ENCODE data around the gene BIK.

BIK gene

GRCh38 chr22:43116932-43117331 is 6.4 kb downstream of the BIK start:
- H3K36me3 ChIP-seq (ENCODE audit: insufficient read depth, low read length): no peaks in the 10 kb centered on the region
- no peak for ATAC-seq (ENCODE audit: insufficient read depth, low read depth)
- no peak overlapping the region for H3K9ac ChIP-seq (ENCODE audit: low read depth, low read length)
- H4K20me1 ChIP-seq (ENCODE audit: insufficient read depth, low read length): peaks cover 5% of the 10 kb centered on the region; the same call in 1 of the 2 replicates
- DNase-seq: no peak
- no peaks in the 10 kb centered on the region for H3K4me1 ChIP-seq (ENCODE audit: insufficient read depth, low read length)
- H2AFZ ChIP-seq (ENCODE audit: low read depth, low read length): no peak overlapping the region
- TF ChIP-seq CTCF (IDR thresholded peaks at IDR 0.05; ENCODE audit: borderline replicate concordance, extremely low read depth, low read length, poor library complexity, severe bottlenecking) (no peak), EZH2 (IDR thresholded peaks at IDR 0.05; ENCODE audit: borderline replicate concordance, low read depth, low read length, severe bottlenecking) (no peak)
- no peak overlapping the region for H3K4me2 ChIP-seq (ENCODE audit: insufficient read depth, low read length)
- H3K27ac ChIP-seq (ENCODE audit: low read length): no peak overlapping the region
- no peaks in the 10 kb centered on the region for H3K79me2 ChIP-seq (ENCODE audit: insufficient read depth, low read length)
- H3K4me3 ChIP-seq (ENCODE audit: low read depth in 1 of 2, low read length in 2 of 2): no peak overlapping the region
- H3K27me3 ChIP-seq (ENCODE audit: insufficient read depth, low read length, poor library complexity): peaks cover 15% of the 10 kb centered on the region
- H3K9me3 ChIP-seq (ENCODE audit: insufficient read depth, low read length, severe bottlenecking): no peaks in the 10 kb centered on the region

GRCh38 chr22:43118024-43118849 is 7.7 kb downstream of the BIK start:
- ATAC-seq (ENCODE audit: insufficient read depth, low read depth) (no peak), DNase-seq (no peak)
- Histone ChIP-seq H3K9me3 (ENCODE audit: insufficient read depth, low read length, severe bottlenecking) (no peaks in the 10 kb centered on the region), H3K4me3 (ENCODE audit: low read depth in 1 of 2, low read length in 2 of 2) (no peak overlapping the region), H3K27me3 (ENCODE audit: insufficient read depth, low read length, poor library complexity) (peaks cover 6% of the 10 kb centered on the region), H3K36me3 (ENCODE audit: insufficient read depth, low read length) (no peaks in the 10 kb centered on the region), H3K4me1 (ENCODE audit: insufficient read depth, low read length) (no peaks in the 10 kb centered on the region), H3K27ac (ENCODE audit: low read length) (no peak overlapping the region), H3K9ac (ENCODE audit: low read depth, low read length) (no peak overlapping the region), H2AFZ (ENCODE audit: low read depth, low read length) (no peak overlapping the region), H3K79me2 (ENCODE audit: insufficient read depth, low read length) (no peaks in the 10 kb centered on the region), H4K20me1 (ENCODE audit: insufficient read depth, low read length) (0 out of 2 replicates have a peak, but pooled peaks cover 5% of the 10 kb centered on the region), H3K4me2 (ENCODE audit: insufficient read depth, low read length) (no peak overlapping the region)
- no peak for TF ChIP-seq CTCF (IDR thresholded peaks at IDR 0.05; ENCODE audit: borderline replicate concordance, extremely low read depth, low read length, poor library complexity, severe bottlenecking)
- no peak for TF ChIP-seq EZH2 (IDR thresholded peaks at IDR 0.05; ENCODE audit: borderline replicate concordance, low read depth, low read length, severe bottlenecking)

GRCh38 chr22:43118953-43119458 is 8.5 kb downstream of the BIK start:
- H3K27me3 ChIP-seq (ENCODE audit: insufficient read depth, low read length, poor library complexity): peaks cover 6% of the 10 kb centered on the region
- H3K4me2 ChIP-seq (ENCODE audit: insufficient read depth, low read length): no peak overlapping the region
- no peaks in the 10 kb centered on the region for H3K36me3 ChIP-seq (ENCODE audit: insufficient read depth, low read length)
- no peak overlapping the region for H3K27ac ChIP-seq (ENCODE audit: low read length)
- no peak overlapping the region for H3K9ac ChIP-seq (ENCODE audit: low read depth, low read length)
- DNase-seq (no peak), ATAC-seq (ENCODE audit: insufficient read depth, low read depth) (no peak)
- no peaks in the 10 kb centered on the region for H3K79me2 ChIP-seq (ENCODE audit: insufficient read depth, low read length)
- no peaks in the 10 kb centered on the region for H4K20me1 ChIP-seq (ENCODE audit: insufficient read depth, low read length)
- no peaks in the 10 kb centered on the region for H3K4me1 ChIP-seq (ENCODE audit: insufficient read depth, low read length)
- no peaks in the 10 kb centered on the region for H3K9me3 ChIP-seq (ENCODE audit: insufficient read depth, low read length, severe bottlenecking)
- no peak overlapping the region for H2AFZ ChIP-seq (ENCODE audit: low read depth, low read length)
- TF ChIP-seq EZH2 (IDR thresholded peaks at IDR 0.05; ENCODE audit: borderline replicate concordance, low read depth, low read length, severe bottlenecking): no peak
- no peak for TF ChIP-seq CTCF (IDR thresholded peaks at IDR 0.05; ENCODE audit: borderline replicate concordance, extremely low read depth, low read length, poor library complexity, severe bottlenecking)
- no peak overlapping the region for H3K4me3 ChIP-seq (ENCODE audit: low read depth in 1 of 2, low read length in 2 of 2)

Data from DND-41 (cell line).